Uterus (tissue), 2 donors: ENCODE results near the gene MICAL2.

ENCODE experiments used
- POLR2A ChIP-seq, 2 donors: fragments of 450-650 bp; IDR thresholded peaks; one replicate each; pipeline ENCODE4 v1.6.1; 2016; ENCODE audit warnings: antibody characterized with exemption in 2 of 2, mild to moderate bottlenecking in 1 of 2, moderate library complexity in 1 of 2
- TF ChIP-seq, protein P1 (sequence below), 4 experiments: fragments of 200-600 bp in 2 of 4; fragments of 450-650 bp in 2 of 4; sonication (generic) in 2 of 4; IDR thresholded peaks; one replicate each; pipeline ENCODE4 v1.5.1; 2016 to 2019; ENCODE audit warnings: antibody characterized with exemption in 4 of 4, mild to moderate bottlenecking in 2 of 4, moderate library complexity in 1 of 4

DNA sequence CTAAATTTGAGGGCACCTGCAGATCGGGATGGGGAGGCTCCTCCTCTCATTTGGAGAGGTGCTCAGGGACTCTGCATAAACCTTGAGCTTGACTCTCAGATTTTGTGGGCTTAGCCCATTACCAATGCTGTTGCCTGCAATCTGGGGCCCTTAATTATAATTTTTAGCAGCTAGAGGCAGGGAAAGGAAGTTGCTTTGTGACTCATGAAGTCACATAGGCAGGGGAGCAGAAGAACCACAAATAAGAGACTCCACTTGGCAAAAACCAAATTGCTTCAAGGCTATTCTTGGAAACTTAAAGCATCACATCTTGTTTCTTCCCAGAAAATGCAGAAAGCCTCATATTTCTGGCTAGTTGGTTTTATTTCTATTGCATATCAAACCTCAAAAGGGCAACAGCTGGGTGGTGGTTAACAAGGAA, 46.9 kb downstream of the MICAL2 start:
- TF ChIP-seq, protein P1, sequence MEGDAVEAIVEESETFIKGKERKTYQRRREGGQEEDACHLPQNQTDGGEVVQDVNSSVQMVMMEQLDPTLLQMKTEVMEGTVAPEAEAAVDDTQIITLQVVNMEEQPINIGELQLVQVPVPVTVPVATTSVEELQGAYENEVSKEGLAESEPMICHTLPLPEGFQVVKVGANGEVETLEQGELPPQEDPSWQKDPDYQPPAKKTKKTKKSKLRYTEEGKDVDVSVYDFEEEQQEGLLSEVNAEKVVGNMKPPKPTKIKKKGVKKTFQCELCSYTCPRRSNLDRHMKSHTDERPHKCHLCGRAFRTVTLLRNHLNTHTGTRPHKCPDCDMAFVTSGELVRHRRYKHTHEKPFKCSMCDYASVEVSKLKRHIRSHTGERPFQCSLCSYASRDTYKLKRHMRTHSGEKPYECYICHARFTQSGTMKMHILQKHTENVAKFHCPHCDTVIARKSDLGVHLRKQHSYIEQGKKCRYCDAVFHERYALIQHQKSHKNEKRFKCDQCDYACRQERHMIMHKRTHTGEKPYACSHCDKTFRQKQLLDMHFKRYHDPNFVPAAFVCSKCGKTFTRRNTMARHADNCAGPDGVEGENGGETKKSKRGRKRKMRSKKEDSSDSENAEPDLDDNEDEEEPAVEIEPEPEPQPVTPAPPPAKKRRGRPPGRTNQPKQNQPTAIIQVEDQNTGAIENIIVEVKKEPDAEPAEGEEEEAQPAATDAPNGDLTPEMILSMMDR (IDR thresholded peaks at IDR 0.05): peak in 1 of 4 experiments; percentile 4
- TF ChIP-seq POLR2A (IDR thresholded peaks at IDR 0.05): no peak
